Duodenal mucosa (tissue), 2 donors: ENCODE data around the gene INPP1.

Source experiments
- H3K27ac ChIP-seq: one replicate; pipeline ENCODE4 v1.7.0; 2013; ENCODE audit warnings: low read depth, low read length
- H3K27me3 ChIP-seq, 2 donors: one replicate each; pipeline ENCODE4 v1.7.0; 2013; ENCODE audit warnings: low read length in 2 of 2, control low read depth in 1 of 2; ENCODE audit not compliant: insufficient read depth in 2 of 2, control insufficient read depth in 1 of 2
- H3K36me3 ChIP-seq, 2 donors: one replicate each; pipeline ENCODE4 v1.7.0; 2013; ENCODE audit warnings: low read length in 2 of 2, control low read depth in 1 of 2; ENCODE audit not compliant: insufficient read depth in 2 of 2, control insufficient read depth in 1 of 2
- H3K4me1 ChIP-seq, 2 donors: one replicate each; pipeline ENCODE4 v1.7.0; 2013; ENCODE audit warnings: low read length in 2 of 2, control low read depth in 1 of 2; ENCODE audit not compliant: insufficient read depth in 2 of 2, control insufficient read depth in 1 of 2
- H3K4me3 ChIP-seq, 2 donors: one replicate each; pipeline ENCODE4 v1.7.0; 2013; ENCODE audit warnings: low read length in 2 of 2, low read depth in 1 of 2
- H3K9ac ChIP-seq, 2 donors: one replicate each; pipeline ENCODE4 v1.7.0; 2013; ENCODE audit warnings: low read length in 2 of 2, low read depth in 1 of 2
- H3K9me3 ChIP-seq, 2 donors: one replicate each; pipeline ENCODE4 v1.7.0; 2013; ENCODE audit warnings: low read length in 2 of 2, control low read depth in 1 of 2; ENCODE audit not compliant: control insufficient read depth in 1 of 2

Gene INPP1

GRCh38 chr2:190315273-190315672, 28.1 kb upstream of the INPP1 start:
- Histone ChIP-seq H3K4me1 (peaks cover 6 to 17% of the 10 kb centered on the region in 2 donors), H3K27me3 (no peaks in the 10 kb centered on the region), H3K9me3 (no peaks in the 10 kb centered on the region), H3K27ac (no peak overlapping the region), H3K36me3 (peaks cover 0 to 5% of the 10 kb centered on the region in 2 donors), H3K9ac (no peak overlapping the region), H3K4me3 (no peak overlapping the region)

GRCh38 chr2:190318514-190318913, 24.9 kb upstream of the INPP1 start:
- H3K27me3 ChIP-seq = no peaks in the 10 kb centered on the region
- peak overlapping the region; percentile 87 for H3K27ac ChIP-seq
- H3K4me3 ChIP-seq = peak overlapping the region; percentile 71 to 99
- H3K36me3 ChIP-seq = peaks cover 0 to 5% of the 10 kb centered on the region in 2 donors
- no peaks in the 10 kb centered on the region for H3K9me3 ChIP-seq
- peaks cover 6 to 21% of the 10 kb centered on the region in 2 donors for H3K4me1 ChIP-seq
- peak overlapping the region; percentile 58 to 89 for H3K9ac ChIP-seq

- H3K9ac ChIP-seq = peak overlapping the region; percentile 58 to 89
- H3K4me3 ChIP-seq = peak overlapping the region; percentile 71 to 99
- no peaks in the 10 kb centered on the region for H3K9me3 ChIP-seq
- H3K36me3 ChIP-seq = peaks cover 0 to 5% of the 10 kb centered on the region in 2 donors
- peak overlapping the region; percentile 87 for H3K27ac ChIP-seq
- H3K4me1 ChIP-seq = peaks cover 6 to 18% of the 10 kb centered on the region in 2 donors
- no peaks in the 10 kb centered on the region for H3K27me3 ChIP-seq
Observed at GRCh38 chr2:190318931-190319554, 24.3 kb upstream of the INPP1 start.

- Histone ChIP-seq H3K27ac (peak within 1 kb of the TSS; percentile 87), H3K4me1 (peaks cover 6 to 18% of the 10 kb centered on the region in 2 donors), H3K4me3 (peak within 1 kb of the TSS; percentile 71 to 99), H3K36me3 (peaks cover 0 to 5% of the 10 kb centered on the region in 2 donors), H3K27me3 (no peaks in the 10 kb centered on the region), H3K9ac (peak within 1 kb of the TSS; percentile 58 to 89), H3K9me3 (no peaks in the 10 kb centered on the region)
Observed at GRCh38 chr2:190319555-190320498, 23.6 kb upstream of the INPP1 start, which contains the start of gene HIBCH. Gene HIBCH (minus strand): TSS chr2:190319826. CDS start chr2:190319750, 76 bp downstream.

GRCh38 chr2:190320696-190321095, 22.7 kb upstream of the INPP1 start:
- Histone ChIP-seq H3K9ac (no peak overlapping the region), H3K27ac (no peak overlapping the region), H3K4me1 (peaks cover 6 to 18% of the 10 kb centered on the region in 2 donors), H3K36me3 (peaks cover 0 to 5% of the 10 kb centered on the region in 2 donors), H3K27me3 (no peaks in the 10 kb centered on the region), H3K9me3 (no peaks in the 10 kb centered on the region), H3K4me3 (peak overlapping the region in 1 of 2 donors; percentile 99)

GRCh38 chr2:190323406-190323805, 20.0 kb upstream of the INPP1 start:
- H3K4me3 ChIP-seq = no peak overlapping the region
- H3K9me3 ChIP-seq = no peaks in the 10 kb centered on the region
- H3K27ac ChIP-seq = no peak overlapping the region
- H3K9ac ChIP-seq = no peak overlapping the region
- H3K27me3 ChIP-seq = no peaks in the 10 kb centered on the region
- H3K36me3 ChIP-seq = no peaks in the 10 kb centered on the region
- peaks cover under 1 to 13% of the 10 kb centered on the region in 2 donors for H3K4me1 ChIP-seq

- Histone ChIP-seq H3K9me3 (no peaks in the 10 kb centered on the region), H3K9ac (no peak overlapping the region), H3K27ac (no peak overlapping the region), H3K4me1 (peaks cover 0 to 2% of the 10 kb centered on the region in 2 donors), H3K4me3 (no peak overlapping the region), H3K36me3 (no peaks in the 10 kb centered on the region), H3K27me3 (no peaks in the 10 kb centered on the region)
Observed at GRCh38 chr2:190325588-190325987, 17.8 kb upstream of the INPP1 start.

- no peaks in the 10 kb centered on the region for H3K9me3 ChIP-seq
- H3K36me3 ChIP-seq = no peaks in the 10 kb centered on the region
- H3K4me1 ChIP-seq = peaks cover under 1 to 1% of the 10 kb centered on the region in 2 donors
- no peak overlapping the region for H3K27ac ChIP-seq
- no peak overlapping the region for H3K9ac ChIP-seq
- no peak overlapping the region for H3K4me3 ChIP-seq
- H3K27me3 ChIP-seq = no peaks in the 10 kb centered on the region
Observed at GRCh38 chr2:190327867-190328572, 15.4 kb upstream of the INPP1 start.

GRCh38 chr2:190328573-190329147, 14.7 kb upstream of the INPP1 start:
- Histone ChIP-seq H3K9me3 (no peaks in the 10 kb centered on the region), H3K4me1 (peaks cover 7 to 8% of the 10 kb centered on the region in 2 donors), H3K9ac (no peak overlapping the region), H3K36me3 (no peaks in the 10 kb centered on the region), H3K27ac (no peak overlapping the region), H3K27me3 (no peaks in the 10 kb centered on the region), H3K4me3 (no peak overlapping the region)
